ENCODE measurements around the gene PFKFB3.
"Not testable (repeated sequence)": the region's sequence is repeated elsewhere in the genome, so short reads cannot be mapped to it uniquely, and the experiment has no call there.

PFKFB3 gene

DNA sequence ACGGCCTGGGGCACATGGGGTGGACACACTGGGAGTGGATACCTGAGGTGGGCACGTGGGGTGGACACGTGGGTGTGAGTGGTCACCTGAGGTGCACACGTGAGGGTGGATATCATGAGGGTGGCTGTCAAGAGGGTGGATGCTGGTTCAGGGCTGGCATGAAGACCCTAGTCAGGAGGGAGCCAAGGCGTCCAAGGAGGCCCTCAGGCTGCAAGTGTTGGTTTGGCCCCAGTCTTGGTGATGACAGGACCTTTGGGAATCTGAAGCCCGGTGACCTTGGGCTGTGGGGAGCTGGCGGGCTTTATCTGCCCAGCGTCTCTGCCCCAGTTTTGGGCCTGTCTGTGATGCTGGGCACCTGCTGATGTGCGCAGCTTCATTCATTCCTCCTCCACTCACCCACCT is 24.9 kb upstream of the PFKFB3 start:
- in situ Hi-C loops (cut with MboI; ENCODE audit: low sequenced_read_pairs) = no loop called here

DNA sequence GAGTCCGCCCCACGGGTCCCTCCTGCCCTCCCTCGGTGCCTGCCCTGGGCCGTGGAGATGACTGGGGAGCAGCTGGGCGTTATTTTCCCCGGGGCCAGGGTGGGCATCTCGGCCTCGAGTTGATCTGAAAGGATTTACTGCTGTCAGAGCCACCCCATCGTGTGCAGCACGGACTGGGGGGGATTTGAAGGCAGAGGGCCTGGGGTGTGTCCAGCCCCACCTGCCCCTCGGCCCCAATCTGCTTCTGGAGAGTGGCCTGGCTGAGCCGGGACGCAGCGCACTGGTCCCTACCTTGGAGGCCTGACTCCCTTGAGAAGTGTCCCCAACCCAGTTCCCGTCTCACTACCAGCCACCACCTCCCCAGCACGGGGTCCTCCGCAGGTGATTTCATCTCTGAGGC is 24.2 kb upstream of the PFKFB3 start:
- in situ Hi-C loops (cut with MboI; ENCODE audit: low sequenced_read_pairs) = no loop called here

DNA sequence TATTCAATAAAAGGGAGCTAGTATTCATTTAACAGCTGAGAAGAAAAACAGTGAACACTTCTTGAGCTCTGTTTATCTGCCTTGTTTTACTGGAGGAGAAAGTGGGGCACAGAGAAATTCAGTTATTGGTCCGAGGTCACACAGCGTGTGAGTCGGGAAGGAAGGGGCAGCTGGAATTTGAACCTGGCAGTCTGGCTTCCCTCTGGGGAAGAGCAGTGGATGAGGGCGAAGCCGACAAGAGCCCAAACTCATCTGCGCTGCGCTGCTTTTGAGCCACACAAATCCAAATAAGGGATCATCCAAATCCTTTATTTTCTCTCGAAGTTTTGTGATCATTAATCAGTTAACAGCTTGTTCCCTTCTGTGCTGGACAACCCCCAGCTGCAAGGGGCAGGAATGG is 23.7 kb upstream of the PFKFB3 start:
- in situ Hi-C loops (cut with MboI; ENCODE audit: low sequenced_read_pairs) = no loop called here

DNA sequence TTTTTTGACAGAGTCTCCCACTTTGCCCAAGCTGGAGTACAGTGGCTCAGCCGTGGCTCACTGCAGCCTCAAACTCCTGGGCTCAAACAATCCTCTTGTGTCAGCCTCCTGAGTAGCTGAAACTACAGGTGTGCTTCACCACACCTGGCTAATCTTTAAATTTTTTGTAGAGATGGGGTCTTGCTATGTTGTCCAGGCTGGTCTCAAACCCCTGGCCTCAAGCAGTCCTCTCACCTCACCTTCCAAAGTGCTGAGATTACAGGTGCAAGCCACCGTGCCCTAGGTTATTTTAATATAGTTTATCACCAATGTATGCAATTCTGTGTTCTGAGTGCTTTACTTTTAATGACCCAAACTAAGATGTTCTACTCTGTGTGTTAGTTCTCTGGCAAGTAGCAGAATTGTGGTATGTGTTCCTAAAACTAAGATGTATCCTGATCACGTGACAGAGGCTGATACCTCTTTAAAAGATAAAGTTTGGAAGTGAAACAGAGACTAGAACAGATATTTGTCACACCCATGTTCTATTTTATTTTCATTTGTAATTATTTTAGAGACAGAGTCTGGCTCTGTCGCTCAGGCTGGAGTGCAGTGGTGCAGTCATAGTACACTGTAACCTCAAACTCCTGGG is 22.1 kb upstream of the PFKFB3 start:
- in situ Hi-C loops (cut with MboI; ENCODE audit: low sequenced_read_pairs) = no loop called here

DNA sequence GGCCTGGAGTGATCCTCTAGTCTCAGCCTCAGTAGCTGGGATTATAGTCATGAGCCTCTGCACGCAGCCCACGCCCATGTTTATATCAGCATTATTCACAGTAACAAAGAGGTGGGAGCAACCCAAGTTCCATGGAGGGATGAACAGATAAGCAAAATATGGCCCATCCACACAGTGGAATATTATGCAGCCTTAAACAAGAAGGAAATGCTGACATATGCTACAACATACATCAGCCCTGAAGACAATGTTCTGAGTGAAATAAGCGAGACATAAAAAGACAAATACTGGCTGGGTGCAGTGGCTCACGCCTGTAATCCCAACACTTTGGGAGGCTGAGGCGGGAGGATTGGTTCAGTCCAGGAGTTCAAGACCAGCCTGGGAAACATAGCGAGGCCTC is 21.5 kb upstream of the PFKFB3 start:
- in situ Hi-C loops (cut with MboI; ENCODE audit: low sequenced_read_pairs) = no loop called here

DNA sequence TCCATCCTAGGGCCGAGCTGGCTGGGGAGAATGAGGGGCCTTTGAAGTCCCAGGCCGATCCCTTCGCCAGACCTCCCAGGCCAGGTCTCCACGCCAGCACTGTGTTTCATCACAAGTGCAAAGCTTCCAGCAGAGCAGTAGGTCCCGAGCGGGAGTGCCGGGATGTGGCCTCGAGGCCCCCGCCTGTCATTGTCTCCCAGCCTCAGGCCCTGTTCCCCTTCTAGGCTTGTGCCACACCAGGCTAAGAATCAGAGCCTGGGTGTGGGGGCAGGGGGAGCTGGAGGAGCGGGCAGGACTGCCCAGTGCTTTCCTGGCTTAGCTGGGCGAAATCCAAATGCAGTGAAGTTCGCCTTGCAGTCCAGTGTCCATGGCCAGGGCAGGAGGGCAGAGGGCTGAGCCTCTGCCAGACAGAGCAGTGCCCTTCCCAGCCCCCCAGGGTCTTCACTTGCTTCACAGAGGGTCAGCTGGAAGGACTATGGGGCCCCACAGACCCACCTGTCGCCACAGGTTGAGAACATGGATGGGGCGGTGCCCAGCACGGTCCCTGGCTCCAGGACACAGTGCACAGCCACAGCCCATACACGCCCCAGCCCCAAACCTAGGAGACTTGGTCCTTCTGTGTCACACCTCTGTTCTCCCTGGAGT is 20.2 kb upstream of the PFKFB3 start:
- in situ Hi-C loops (cut with MboI; ENCODE audit: low sequenced_read_pairs) = no loop called here

DNA sequence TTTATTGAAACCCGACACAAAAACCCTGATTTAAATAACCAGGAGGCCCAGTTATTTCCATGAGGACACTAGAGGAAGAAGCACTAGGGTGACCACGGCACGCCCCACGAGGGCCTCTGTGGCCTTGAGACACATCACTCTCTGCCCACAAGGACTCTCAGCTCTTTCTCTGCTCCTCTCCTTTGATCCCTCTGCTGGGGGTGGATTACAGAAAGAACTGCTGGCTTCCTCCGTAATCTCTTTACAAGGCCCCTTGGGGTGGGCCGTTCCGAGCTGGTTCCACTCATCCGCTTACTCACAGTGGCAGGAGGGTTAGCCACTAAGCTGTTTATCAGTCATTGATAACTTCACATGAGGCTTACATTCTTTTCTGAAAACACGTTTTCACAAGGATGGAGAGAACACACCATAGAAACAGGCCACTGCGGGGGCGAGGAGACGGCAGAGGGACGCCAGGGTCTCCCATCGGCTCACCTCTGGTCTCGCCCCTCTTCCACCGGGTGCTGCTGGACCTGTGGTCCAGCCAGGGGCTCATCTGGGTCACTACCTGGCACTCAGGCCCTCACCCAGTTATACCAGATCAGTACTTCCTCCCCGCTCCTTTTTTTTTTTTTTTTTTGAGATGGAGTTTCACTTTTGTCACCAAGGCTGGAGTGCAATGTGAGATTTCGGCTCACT is 17.6 kb upstream of the PFKFB3 start:
- in situ Hi-C loops (cut with MboI; ENCODE audit: low sequenced_read_pairs) = no loop called here

DNA sequence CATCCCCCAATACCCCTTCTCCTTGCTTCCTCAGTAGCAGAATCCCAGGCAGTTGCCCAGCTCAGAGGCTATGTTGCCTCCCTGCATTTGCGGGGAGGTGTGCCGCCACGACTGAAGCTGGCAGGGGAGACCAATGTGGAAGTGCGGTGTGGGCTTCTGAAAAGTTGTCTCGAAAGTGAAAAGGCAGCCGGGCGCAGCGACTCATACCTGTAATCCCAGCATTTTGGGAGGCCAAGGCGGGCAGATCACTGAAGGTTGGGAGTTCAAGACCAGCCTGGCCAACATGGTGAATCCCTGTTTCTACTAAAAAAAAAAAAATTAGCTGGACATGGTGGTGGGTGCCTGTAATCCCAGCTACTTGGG is 15.9 kb upstream of the PFKFB3 start:
- in situ Hi-C loops (cut with MboI; ENCODE audit: low sequenced_read_pairs) = no loop called here

DNA sequence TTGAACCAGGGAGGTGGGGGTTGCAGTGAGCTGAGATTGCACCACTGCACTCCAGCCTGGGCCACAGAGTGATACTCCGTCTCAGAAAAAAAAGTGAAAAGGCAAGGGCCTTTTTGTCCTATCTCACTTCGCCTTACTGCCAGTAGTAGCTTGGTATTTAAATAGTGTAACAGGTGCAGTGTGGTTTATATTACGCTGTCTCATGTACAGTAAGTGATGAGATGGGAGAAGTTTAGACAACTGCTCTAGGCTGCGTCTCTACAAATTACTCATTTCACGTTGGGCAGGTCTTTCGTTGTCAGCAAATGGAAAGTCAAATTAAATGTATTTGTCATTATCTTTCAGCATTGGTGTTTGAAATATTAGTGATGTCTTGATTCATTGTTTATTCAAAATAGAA is 15.5 kb upstream of the PFKFB3 start:
- in situ Hi-C loops (cut with MboI; ENCODE audit: low sequenced_read_pairs) = no loop called here

DNA sequence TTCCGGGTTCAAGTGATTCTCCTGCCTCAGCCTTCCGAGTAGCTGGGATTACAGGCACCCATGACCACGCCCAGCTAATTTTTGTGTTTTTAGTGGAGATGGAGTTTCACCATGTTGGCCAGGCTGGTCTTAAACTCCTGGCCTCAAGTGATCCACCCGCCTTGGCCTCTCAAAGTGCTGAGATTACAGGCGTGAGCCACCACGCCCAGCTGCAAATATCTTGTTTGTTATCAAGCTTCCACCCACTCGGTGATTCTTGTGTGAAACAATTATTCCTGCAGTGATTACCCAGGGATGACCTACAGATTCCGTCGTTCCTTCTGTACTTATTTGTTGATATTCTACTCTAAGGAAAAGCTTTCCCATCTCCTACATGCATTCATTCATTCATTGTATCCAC is 12.7 kb upstream of the PFKFB3 start:
- in situ Hi-C loops (cut with MboI; ENCODE audit: low sequenced_read_pairs) = not testable (repeated sequence)

DNA sequence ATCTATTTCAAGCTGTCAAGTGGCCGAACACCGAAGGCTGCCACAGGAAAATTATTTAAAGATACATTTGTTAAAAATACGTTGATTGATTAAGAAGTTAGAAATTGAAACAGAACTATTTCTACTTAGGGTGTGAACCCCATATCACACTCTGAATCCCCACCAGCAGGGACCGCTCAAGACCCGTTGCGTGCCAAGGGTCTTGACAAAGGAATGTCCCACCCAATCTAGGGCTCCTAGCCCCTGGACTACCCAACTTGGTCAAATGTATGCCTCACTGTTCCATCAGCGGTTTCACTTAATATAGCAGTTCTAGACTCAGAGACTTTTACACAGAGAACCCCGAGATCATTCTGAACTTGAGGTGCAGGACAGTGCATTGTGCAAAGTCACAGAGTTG is 11.6 kb upstream of the PFKFB3 start:
- in situ Hi-C loops (cut with MboI; ENCODE audit: low sequenced_read_pairs) = no loop called here

DNA sequence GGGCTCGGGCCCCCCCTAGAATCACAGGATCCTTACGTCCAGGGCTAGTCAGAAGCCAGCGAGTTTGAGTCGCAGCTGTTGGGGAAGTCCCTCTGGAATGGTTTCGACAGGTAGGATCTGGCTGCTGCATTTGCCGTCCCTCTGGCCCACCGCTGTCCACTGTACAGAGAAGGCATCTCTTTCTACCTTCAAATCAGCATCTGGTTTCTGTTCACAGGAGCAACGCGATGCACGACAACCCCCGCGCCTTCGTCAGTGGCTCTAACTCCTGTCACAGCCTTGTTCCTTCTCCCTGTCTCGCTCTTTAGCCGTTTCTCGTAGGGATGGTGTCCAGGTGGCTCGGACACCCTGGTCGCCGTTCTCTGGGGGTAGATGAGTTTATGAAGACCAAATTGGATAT is 11.2 kb upstream of the PFKFB3 start:
- in situ Hi-C loops (cut with MboI; ENCODE audit: low sequenced_read_pairs) = no loop called here

DNA sequence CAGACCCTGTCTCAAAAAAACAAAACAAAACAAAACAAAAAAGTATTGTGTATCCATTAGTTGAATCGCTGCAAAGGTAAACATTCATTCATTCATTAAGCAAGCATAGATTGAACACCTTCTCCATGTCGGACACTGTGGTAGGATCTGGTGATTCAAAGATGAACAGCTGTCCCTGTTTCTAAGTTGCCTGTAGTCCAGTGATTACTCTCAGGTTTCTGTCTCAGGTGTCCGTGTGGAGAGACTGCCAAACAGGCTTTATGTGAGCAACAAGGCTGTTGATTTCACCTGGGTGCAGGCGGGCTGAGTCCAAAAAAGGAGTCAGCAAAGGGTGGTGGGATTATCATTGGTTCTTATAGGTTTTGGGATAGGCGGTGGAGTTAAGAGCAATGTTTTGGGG is 9.4 kb upstream of the PFKFB3 start:
- in situ Hi-C loops (cut with MboI; ENCODE audit: low sequenced_read_pairs) = not testable (repeated sequence)

DNA sequence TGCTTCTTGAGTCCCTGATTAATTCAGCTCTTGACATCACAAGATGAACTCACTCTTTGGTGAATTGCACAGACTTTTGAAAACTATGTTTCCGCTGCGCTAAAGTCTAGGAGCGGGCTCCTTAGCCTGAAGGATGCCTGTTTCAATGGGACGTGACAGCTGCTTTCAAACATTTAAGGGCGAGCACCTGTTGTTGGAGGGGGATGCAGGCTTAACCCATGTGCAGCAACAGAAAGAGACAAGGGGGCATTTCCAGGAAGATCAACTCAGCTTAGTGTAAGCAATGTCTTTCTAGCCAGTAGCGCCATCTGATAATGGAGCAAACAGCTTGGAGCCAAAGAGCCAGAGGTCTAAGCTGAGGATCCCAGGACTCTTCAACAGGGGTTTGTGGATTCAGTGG is 8.4 kb upstream of the PFKFB3 start:
- in situ Hi-C loops (cut with MboI; ENCODE audit: low sequenced_read_pairs) = no loop called here

DNA sequence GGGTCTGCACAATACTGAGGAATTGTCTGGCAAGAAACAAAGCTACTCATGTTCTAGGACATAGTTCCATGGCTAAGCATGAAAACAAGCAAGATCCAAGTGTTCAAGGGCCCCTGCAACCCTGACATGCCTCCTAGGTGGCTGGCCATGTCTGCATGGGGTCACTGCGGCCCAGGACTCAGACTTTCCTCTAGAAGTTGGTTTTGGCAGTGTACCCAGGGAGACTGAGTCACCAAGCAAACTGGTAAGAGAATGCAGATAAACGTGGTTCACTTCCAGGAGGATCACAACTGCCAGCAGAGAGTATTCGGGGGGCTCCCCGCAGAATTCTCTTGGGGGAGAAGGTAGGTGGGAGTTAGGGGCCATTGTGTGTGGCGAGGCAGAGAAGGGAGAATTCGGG is 7.4 kb upstream of the PFKFB3 start:
- in situ Hi-C loops (cut with MboI; ENCODE audit: low sequenced_read_pairs) = no loop called here

DNA sequence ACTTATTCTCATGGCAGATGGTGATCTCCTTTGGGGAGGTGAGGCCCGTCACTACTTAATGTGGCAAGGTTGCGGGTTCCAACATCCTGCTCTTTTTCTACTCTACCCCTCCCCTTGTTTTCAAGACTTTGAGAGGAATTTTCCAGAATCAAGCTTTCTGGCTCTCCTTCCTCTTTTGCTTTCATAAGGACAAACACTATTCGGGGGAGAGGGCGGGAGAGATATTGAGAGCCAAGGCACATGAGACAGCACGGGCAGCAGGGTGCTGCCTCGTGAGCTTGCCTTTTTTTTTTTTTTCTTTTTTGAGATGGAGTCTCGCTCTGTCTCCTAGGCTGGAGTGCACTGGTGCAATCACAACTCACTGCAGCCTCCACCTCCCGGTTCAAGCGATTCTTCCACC is 6.9 kb upstream of the PFKFB3 start:
- in situ Hi-C loops (cut with MboI; ENCODE audit: low sequenced_read_pairs) = no loop called here

DNA sequence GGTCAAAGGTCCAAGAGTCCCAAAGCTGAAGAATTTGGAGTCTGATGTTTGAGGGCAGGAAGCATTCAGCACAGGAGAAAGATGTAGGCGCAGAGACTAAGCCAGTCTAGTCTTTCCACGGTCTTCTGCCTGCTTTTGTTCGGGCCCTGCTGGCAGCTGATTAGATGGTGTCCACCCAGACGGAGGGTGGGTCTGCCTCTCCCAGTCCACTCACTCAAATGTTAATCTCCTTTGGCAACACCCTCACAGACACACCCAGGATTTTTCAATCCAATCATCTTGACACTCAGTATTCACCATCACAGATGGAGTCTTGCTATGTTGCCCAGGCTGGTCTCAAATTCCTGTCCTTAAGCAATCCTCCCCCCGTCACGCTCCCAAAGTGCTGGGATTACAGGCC is 6.2 kb upstream of the PFKFB3 start:
- in situ Hi-C loops (cut with MboI; ENCODE audit: low sequenced_read_pairs) = not testable (repeated sequence)

DNA sequence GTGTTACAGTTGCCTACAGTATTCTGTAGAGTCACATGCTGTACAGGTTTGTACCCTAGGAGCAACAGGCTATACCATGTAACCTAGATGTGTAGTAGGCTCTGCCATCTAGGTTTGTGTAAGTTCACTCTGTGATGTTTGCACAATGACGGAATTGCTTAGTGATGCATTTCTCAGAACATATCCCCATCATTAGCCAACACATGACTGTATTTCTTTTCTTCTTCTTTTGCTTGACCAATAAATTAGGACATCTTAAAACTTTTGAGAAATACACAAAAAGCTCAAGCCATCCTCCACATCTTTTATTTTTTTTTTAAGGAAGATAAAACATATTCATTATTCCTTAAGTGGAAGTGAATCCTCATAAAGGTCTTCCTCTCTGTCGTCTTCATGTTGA is 5.4 kb upstream of the PFKFB3 start:
- in situ Hi-C loops (cut with MboI; ENCODE audit: low sequenced_read_pairs) = no loop called here

DNA sequence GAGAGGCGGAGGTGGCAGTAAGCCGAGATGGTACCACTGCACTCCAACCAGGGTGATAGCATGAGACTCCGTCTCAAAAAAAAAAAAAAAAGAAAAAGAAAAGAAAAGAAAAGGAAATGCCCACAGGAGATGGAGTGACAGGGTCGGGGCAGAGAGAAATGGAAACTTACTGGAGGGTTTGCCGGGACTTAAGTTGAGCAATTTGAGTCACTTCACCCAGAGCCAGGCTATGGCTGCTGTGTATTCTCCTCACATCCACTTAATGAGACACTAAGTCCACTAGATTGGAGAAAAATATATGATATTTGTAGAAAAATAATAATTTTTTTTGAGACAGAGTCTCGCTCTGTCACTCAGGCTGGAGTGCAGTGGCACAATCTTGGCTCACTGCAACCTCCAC is 4.6 kb upstream of the PFKFB3 start:
- in situ Hi-C loops (cut with MboI; ENCODE audit: low sequenced_read_pairs) = no loop called here

DNA sequence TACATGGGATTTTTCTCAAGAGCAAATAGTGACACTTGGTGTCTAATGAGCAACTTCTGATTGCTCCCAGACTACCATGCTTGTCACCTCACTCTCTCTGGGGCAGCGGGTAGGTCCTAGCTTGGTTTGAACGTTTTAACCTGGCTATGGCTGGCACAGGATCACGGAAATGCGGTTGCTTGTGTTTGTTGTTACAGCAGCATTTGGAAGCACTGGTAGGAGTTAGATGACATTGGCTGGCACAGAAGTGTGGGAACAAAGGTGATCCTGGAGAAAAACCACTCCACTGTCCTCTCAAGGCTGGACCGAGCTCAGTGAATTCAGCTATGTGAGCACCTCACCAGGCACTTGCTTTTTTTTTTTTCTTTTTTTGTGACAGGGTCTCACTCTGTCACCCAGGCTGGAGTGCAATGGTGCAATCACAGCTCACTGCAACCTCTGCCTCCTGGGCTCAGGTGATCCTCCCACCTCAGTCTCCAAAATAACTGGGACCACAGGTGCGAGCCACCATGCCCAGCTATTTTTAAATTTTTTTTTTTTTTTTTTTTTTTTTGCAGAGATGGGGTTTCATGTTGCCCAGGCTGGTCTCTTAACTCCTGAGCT is 3.5 kb upstream of the PFKFB3 start:
- in situ Hi-C loops (cut with MboI; ENCODE audit: low sequenced_read_pairs) = no loop called here

DNA sequence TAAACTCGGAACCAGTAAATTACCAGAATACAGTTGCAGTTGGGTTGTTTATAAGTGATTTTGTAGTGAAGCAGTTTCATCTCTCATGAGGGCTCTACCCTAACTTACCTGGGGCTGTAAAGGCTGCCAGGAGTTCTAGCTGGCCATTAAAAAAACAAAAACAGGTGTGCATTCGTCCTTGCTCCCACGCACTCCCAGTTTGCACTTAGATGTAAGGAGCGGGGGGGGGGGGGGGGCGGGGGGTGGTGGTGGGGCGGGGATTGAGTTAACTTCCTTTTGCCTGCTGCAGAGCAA is 2.3 kb upstream of the PFKFB3 start:
- in situ Hi-C loops (cut with MboI; ENCODE audit: low sequenced_read_pairs) = loop anchor here (5.0 kb wide), 1 partner anchor 207 kb away; no protein-coding TSS in a partner anchor
